ENCODE data around the gene MRPL46.
"Not testable (repeated sequence)": the region's sequence is repeated elsewhere in the genome, so short reads cannot be mapped to it uniquely, and the experiment has no call there.

The MRPL46 gene

DNA sequence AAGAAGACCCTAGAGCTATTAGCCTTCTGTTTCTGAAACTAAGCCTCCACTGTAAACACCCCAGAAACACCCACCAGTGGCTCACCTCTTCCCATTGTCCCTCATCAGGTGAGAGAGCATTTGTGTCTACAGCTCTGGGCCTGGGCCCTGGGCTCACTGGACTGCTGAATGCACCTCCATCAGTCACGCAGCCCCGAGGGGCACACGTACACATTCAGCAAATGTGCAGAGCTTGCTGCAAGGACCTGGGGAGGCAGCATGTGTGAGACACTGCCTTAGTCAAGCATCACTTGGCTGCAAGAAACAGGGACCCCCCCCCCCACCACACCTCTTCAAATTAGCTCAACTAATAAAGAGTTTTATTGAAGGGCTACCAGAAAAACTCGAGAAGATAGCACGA is 29.0 kb downstream of the MRPL46 start:
- Histone ChIP-seq H3K4me3 (ENCODE audit: low read depth, low read length) (no peak overlapping the region), H3K27ac (no peak overlapping the region), H3K27me3 (ENCODE audit: insufficient read depth, low read depth, severe bottlenecking) (peaks cover 3% of the 10 kb centered on the region), H3K9me3 (ENCODE audit: severe bottlenecking) (peaks cover under 1% of the 10 kb centered on the region), H3K36me3 (no peaks in the 10 kb centered on the region)
- TF ChIP-seq, protein P1, sequence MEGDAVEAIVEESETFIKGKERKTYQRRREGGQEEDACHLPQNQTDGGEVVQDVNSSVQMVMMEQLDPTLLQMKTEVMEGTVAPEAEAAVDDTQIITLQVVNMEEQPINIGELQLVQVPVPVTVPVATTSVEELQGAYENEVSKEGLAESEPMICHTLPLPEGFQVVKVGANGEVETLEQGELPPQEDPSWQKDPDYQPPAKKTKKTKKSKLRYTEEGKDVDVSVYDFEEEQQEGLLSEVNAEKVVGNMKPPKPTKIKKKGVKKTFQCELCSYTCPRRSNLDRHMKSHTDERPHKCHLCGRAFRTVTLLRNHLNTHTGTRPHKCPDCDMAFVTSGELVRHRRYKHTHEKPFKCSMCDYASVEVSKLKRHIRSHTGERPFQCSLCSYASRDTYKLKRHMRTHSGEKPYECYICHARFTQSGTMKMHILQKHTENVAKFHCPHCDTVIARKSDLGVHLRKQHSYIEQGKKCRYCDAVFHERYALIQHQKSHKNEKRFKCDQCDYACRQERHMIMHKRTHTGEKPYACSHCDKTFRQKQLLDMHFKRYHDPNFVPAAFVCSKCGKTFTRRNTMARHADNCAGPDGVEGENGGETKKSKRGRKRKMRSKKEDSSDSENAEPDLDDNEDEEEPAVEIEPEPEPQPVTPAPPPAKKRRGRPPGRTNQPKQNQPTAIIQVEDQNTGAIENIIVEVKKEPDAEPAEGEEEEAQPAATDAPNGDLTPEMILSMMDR (IDR thresholded peaks at IDR 0.05; ENCODE audit: low read depth, low read length), result no peak
- DNase-seq, result no peak

DNA sequence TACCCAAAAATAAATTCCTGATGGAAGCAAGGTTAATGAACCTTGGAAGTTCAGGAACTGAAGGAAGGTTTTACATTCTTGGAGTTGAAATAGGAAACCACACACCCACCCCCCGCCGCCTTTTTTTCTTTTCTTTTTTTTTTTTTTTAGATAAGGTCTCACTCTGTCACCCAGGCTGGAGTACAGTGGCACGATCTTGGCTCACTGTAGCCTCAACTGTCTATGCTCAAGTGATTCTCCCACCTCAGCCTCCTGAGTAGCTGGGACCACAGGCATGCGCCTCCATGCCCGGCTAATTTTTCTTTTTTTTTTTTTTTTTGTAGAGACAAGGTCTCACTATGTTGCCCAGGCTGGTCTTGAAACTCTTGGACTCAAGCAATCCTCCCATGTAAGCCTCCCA is 33.1 kb downstream of the MRPL46 start:
- H3K27me3 ChIP-seq (ENCODE audit: insufficient read depth, low read depth, severe bottlenecking); H3K9me3 ChIP-seq (ENCODE audit: severe bottlenecking); H3K27ac ChIP-seq; H3K36me3 ChIP-seq; DNase-seq; H3K4me3 ChIP-seq (ENCODE audit: low read depth, low read length): not testable (repeated sequence)

DNA sequence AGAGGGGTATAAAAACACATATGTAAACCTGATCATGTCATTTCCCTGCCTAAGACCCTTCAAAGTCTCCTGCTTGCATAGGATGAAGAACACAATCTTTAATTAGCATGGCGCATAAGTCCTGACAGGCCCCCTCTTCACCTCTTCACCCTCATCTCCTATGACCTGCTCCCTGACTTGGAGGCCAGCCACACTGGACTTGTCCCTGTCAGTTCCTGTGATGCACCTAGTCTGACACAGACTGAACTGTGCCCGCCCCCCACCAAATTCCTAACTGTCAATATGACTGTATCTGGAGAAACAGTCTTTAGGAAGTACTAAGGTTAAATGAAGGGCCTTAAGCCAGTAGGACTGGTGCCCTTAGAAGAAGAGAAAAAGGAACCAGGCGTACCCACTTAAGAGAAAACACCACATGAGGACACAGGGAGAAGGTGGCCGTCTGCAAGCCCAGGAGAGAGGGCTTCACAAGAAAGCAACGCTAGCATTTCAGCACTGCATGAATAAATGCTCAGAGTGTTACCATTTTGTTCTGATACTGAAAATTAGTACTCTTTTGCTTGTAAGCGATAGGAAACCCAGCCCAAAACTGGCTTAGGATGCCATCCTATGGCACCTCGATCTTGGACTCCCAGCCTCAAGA is 34.0 kb downstream of the MRPL46 start:
- Histone ChIP-seq H3K27me3 (ENCODE audit: insufficient read depth, low read depth, severe bottlenecking) (peaks cover 8% of the 10 kb centered on the region), H3K4me3 (ENCODE audit: low read depth, low read length) (no peak overlapping the region), H3K9me3 (ENCODE audit: severe bottlenecking) (no peaks in the 10 kb centered on the region), H3K27ac (no peak overlapping the region), H3K36me3 (no peaks in the 10 kb centered on the region)
- no peak for DNase-seq
- TF ChIP-seq, protein P1 (IDR thresholded peaks at IDR 0.05; ENCODE audit: low read depth, low read length), result no peak

DNA sequence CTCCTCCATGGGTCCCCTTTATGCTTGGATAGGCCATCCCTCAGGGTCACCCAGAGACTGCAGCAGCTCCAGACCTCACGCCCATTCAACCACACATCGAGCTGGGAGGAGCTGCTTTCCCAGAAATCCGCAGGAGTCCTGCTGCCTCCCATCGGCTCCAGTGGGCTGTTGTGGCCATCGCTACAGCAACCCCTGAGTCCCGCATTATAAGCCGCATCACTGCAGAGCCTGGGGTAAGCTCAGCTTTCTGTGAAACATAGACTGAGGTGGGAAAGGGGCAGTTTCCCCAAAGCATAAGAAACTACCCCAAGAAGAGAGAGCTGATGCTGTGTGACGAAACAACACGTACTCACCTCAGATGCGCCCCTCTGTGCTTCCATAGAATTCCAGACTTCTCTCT is 35.7 kb downstream of the MRPL46 start:
- Histone ChIP-seq H3K27ac (no peak overlapping the region), H3K36me3 (no peaks in the 10 kb centered on the region), H3K27me3 (ENCODE audit: insufficient read depth, low read depth, severe bottlenecking) (peaks cover 20% of the 10 kb centered on the region), H3K9me3 (ENCODE audit: severe bottlenecking) (no peaks in the 10 kb centered on the region), H3K4me3 (ENCODE audit: low read depth, low read length) (no peak overlapping the region)
- no peak for DNase-seq
- TF ChIP-seq, protein P1 (IDR thresholded peaks at IDR 0.05; ENCODE audit: low read depth, low read length), result no peak

DNA sequence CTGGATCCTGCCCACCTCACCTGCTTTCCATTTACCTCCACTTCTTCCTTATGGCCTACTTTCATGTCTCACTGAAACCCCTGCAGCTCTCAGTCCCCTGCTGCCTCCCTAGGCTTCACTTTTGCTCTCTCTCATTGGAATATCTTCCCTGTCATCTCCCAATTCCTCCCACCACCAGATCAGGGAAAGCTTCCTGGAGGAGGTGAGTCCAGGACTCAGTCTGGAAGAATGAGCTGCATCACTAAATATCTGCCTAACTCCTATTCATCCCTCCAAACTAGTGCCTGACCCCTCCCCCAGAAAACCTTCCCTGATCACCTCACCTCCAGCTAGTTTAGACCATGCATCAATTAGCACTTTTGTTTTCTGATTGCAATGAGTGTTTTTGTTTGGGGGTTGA is 37.1 kb downstream of the MRPL46 start:
- Histone ChIP-seq H3K9me3 (ENCODE audit: severe bottlenecking) (no peaks in the 10 kb centered on the region), H3K36me3 (no peaks in the 10 kb centered on the region), H3K27ac (no peak overlapping the region), H3K4me3 (ENCODE audit: low read depth, low read length) (no peak overlapping the region), H3K27me3 (ENCODE audit: insufficient read depth, low read depth, severe bottlenecking) (peaks cover 22% of the 10 kb centered on the region)
- TF ChIP-seq, protein P1 (IDR thresholded peaks at IDR 0.05; ENCODE audit: low read depth, low read length), result no peak
- no peak for DNase-seq

DNA sequence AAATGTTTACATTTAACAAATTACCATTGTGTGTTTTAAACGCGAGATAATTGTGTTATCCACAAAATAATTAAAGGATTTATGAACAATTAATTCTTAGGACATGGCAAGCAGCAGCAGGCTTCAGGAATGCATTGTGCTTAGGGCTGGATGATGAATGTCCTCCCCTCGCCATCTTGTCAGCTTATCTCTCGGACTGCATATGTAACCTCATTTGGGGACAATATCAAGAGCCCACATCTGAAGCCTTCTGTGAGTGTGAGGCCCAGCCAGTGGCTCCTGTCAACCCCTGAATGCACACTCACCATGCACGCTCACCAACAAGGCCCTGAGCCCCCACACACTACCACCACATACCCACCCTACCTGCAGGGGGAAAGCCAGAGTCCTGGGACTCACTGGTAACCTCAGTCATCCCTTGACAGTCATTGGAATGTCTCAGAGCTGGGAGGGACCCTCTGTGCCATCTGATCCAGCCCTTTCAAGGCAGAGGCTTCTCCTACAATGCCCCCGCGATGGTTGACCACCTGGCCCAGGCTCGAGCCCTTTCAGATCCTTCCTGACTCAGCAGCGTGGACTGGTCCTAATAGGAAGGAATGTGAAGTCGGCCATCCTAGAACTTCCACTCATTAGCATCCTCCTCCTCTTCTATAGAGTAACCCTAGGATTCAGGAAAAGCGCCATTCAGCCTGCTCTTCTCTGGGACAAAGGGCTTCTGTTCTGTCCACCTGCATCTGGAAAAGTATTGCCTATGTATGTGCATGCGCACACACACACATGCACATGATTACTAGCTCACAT is 38.2 kb downstream of the MRPL46 start:
- H3K27ac ChIP-seq, result no peak overlapping the region
- peaks cover 22% of the 10 kb centered on the region for H3K27me3 ChIP-seq (ENCODE audit: insufficient read depth, low read depth, severe bottlenecking)
- no peaks in the 10 kb centered on the region for H3K9me3 ChIP-seq (ENCODE audit: severe bottlenecking)
- no peaks in the 10 kb centered on the region for H3K36me3 ChIP-seq
- TF ChIP-seq, protein P1 (IDR thresholded peaks at IDR 0.05; ENCODE audit: low read depth, low read length), result no peak
- no peak for DNase-seq
- H3K4me3 ChIP-seq (ENCODE audit: low read depth, low read length), result no peak overlapping the region

All from WERI-Rb-1 (cell line).